Endodermal cell (in vitro differentiated cells): Measurements from ENCODE around the gene PCNX1. TPM values are rescaled to one million over a fixed set of nuclear protein-coding genes. Genes with fewer than 3 reads are reported as not detected.

ENCODE experiments used
- DNase-seq: peaks from one replicate; pipeline ENCODE4 v3.0.0-alpha.2; 2017
- H3K27ac ChIP-seq: 2 replicates; pipeline ENCODE4 v1.5.1; 2013; ENCODE audit warnings: mild to moderate bottlenecking, low read depth, low read length, moderate library complexity
- H3K27me3 ChIP-seq: 2 replicates; pipeline ENCODE4 v1.6.1; 2013; ENCODE audit warnings: mild to moderate bottlenecking, low read length, moderate library complexity; ENCODE audit not compliant: insufficient read depth, control insufficient read depth, poor library complexity, severe bottlenecking
- H3K36me3 ChIP-seq: 2 replicates; pipeline ENCODE4 v1.7.0; 2013; ENCODE audit warnings: mild to moderate bottlenecking, low read length, moderate library complexity; ENCODE audit not compliant: control insufficient read depth, insufficient read depth
- H3K4me1 ChIP-seq: one replicate; pipeline ENCODE4 v1.7.0; 2013; ENCODE audit warnings: low read length; ENCODE audit not compliant: control insufficient read depth, insufficient read depth
- H3K4me3 ChIP-seq: 2 replicates; pipeline ENCODE4 v1.5.1; 2013; ENCODE audit warnings: mild to moderate bottlenecking, low read length, moderate library complexity
- H3K9ac ChIP-seq: 2 replicates; pipeline ENCODE4 v1.6.1; 2013; ENCODE audit warnings: mild to moderate bottlenecking, low read length, moderate library complexity; ENCODE audit not compliant: poor library complexity, severe bottlenecking; ENCODE audit errors: extremely low read depth
- H3K9me3 ChIP-seq: 2 replicates; pipeline ENCODE4 v1.6.1; 2013; ENCODE audit warnings: mild to moderate bottlenecking, low read length, moderate library complexity; ENCODE audit not compliant: control insufficient read depth
- H3K27ac Mint-ChIP-seq: 2 replicates; pipeline ENCODE4 v1.8.0; 2020; ENCODE audit warnings: mixed read lengths
- H3K27me3 Mint-ChIP-seq: 2 replicates; pipeline ENCODE4 v1.8.0; 2021; ENCODE audit warnings: mild to moderate bottlenecking, mixed read lengths; ENCODE audit not compliant: insufficient read depth
- H3K36me3 Mint-ChIP-seq: 2 replicates; pipeline ENCODE4 v1.8.0; 2020; ENCODE audit warnings: low read depth, mixed read lengths
- H3K4me1 Mint-ChIP-seq: 2 replicates; pipeline ENCODE4 v1.8.0; 2020; ENCODE audit warnings: mixed read lengths
- H3K4me3 Mint-ChIP-seq: 2 replicates; pipeline ENCODE4 v1.8.0; 2020; ENCODE audit warnings: mild to moderate bottlenecking, moderate library complexity, mixed read lengths
- H3K9me3 Mint-ChIP-seq: 2 replicates; pipeline ENCODE4 v1.8.0; 2020; ENCODE audit warnings: mild to moderate bottlenecking, mixed read lengths
- CTCF ChIP-seq: fragments of 200-600 bp; sonication (generic); conservative IDR thresholded peaks from 2 replicates; pipeline ENCODE4 v1.5.0; 2021; ENCODE audit warnings: antibody characterized with exemption, mild to moderate bottlenecking
- WGBS, 2 experiments: methylation state at CpG; one replicate each; pipeline versions ENCODE4 v1.1.5 to v1.1.7; 2013; ENCODE audit warnings: missing lambda C conversion rate in 2 of 2, mixed read lengths in 1 of 2; ENCODE audit not compliant: insufficient coverage in 1 of 2, insufficient read length in 1 of 2; 5-methylcytosine and 5-hydroxymethylcytosine counted together
- total RNA-seq, 2 donors: library from RNA; stranded (reverse); fragmentation: NEBNext Ultra II Directional in 1 of 2; extraction: Animal tissue kit (Norgen Biotek cat#: 25700) in 1 of 2; gene quantifications; 2 replicates in 1 of 2; 3 replicates in 1 of 2; pipeline ENCODE4 v1.2.1, GENCODE V29; 2021

Gene PCNX1
- total RNA-seq, 2 donors from 2014 or later, result 68.2 TPM

- H3K36me3 ChIP-seq, result peaks cover 29% of the 10 kb centered on the region
- Mint-ChIP-seq H3K9me3 (no peaks in the 10 kb centered on the region), H3K27me3 (no peaks in the 10 kb centered on the region), H3K36me3 (peaks cover 39% of the 10 kb centered on the region), H3K27ac (no peak overlapping the region), H3K4me3 (no peak overlapping the region), H3K4me1 (peaks cover 3% of the 10 kb centered on the region)
- H3K9me3 ChIP-seq, result no peaks in the 10 kb centered on the region
- no peaks in the 10 kb centered on the region for H3K4me1 ChIP-seq
- no peak for DNase-seq
- no peak for TF ChIP-seq CTCF
- H3K27ac ChIP-seq, result no peak overlapping the region
- H3K27me3 ChIP-seq, result no peaks in the 10 kb centered on the region
- H3K9ac ChIP-seq, result no peak overlapping the region
- no peak overlapping the region for H3K4me3 ChIP-seq
- WGBS, 2 experiments, result 90% methylated on average over 1 of the region's 2 CpGs; no CpG with 5 or more reads in 1 of the 2 experiments
Measured at GRCh38 chr14:71000091-71000490, 92.8 kb downstream of the PCNX1 start.

GRCh38 chr14:71001742-71002141, 94.5 kb downstream of the PCNX1 start:
- H3K27me3 Mint-ChIP-seq, result no peaks in the 10 kb centered on the region
- H3K4me3 ChIP-seq, result no peak overlapping the region
- H3K9ac ChIP-seq, result no peak overlapping the region
- no peaks in the 10 kb centered on the region for H3K9me3 ChIP-seq
- no peaks in the 10 kb centered on the region for H3K4me1 ChIP-seq
- H3K36me3 Mint-ChIP-seq, result peaks cover 38% of the 10 kb centered on the region
- peaks cover 40% of the 10 kb centered on the region for H3K36me3 ChIP-seq
- no peaks in the 10 kb centered on the region for H3K9me3 Mint-ChIP-seq
- no peak for TF ChIP-seq CTCF
- H3K27ac ChIP-seq, result no peak overlapping the region
- no peak for DNase-seq
- no peaks in the 10 kb centered on the region for H3K27me3 ChIP-seq
- WGBS, 2 experiments, result 91 to 95% methylated on average over 3 to 5 of the region's 5 CpGs
- H3K4me1 Mint-ChIP-seq, result no peaks in the 10 kb centered on the region
- no peak overlapping the region for H3K4me3 Mint-ChIP-seq
- H3K27ac Mint-ChIP-seq, result no peak overlapping the region

GRCh38 chr14:71003156-71003555, 95.9 kb downstream of the PCNX1 start:
- no peaks in the 10 kb centered on the region for H3K27me3 Mint-ChIP-seq
- DNase-seq, result no peak
- no peaks in the 10 kb centered on the region for H3K9me3 ChIP-seq
- H3K27ac Mint-ChIP-seq, result peak overlapping the region; percentile 8
- no peaks in the 10 kb centered on the region for H3K9me3 Mint-ChIP-seq
- H3K4me1 Mint-ChIP-seq, result no peaks in the 10 kb centered on the region
- no peaks in the 10 kb centered on the region for H3K4me1 ChIP-seq
- no peak for TF ChIP-seq CTCF
- H3K9ac ChIP-seq, result no peak overlapping the region
- H3K36me3 Mint-ChIP-seq, result peaks cover 43% of the 10 kb centered on the region
- H3K4me3 Mint-ChIP-seq, result no peak overlapping the region
- no peaks in the 10 kb centered on the region for H3K27me3 ChIP-seq
- 94 to 95% methylated on average over 7 to 13 of the region's 13 CpGs for WGBS, 2 experiments
- no peak overlapping the region for H3K27ac ChIP-seq
- peaks cover 35% of the 10 kb centered on the region for H3K36me3 ChIP-seq
- no peak overlapping the region for H3K4me3 ChIP-seq
